Esophagus muscularis mucosa (tissue), 4 donors: Measurements from ENCODE around the gene HLX. TPM values are rescaled to one million over a fixed set of nuclear protein-coding genes. Genes with fewer than 3 reads are reported as not detected.

ENCODE experiments used
- DNase-seq: peaks from one replicate; pipeline ENCODE4 v3.0.0-alpha.2; 2017; ENCODE audit errors: extremely low spot score
- H3K27ac ChIP-seq, 4 donors: fragments of 200-600 bp; sonication (generic); replicated peaks in 1 of 4; 1 replicate in 3 of 4; 2 replicates in 1 of 4; pipeline ENCODE4 v1.5.1; 2016 to 2019; ENCODE audit warnings: mild to moderate bottlenecking in 1 of 4
- H3K27me3 ChIP-seq, 4 donors: fragments of 200-600 bp; sonication (generic); one replicate each; pipeline versions ENCODE4 v1.5.1 to v1.6.0; 2016 to 2019
- H3K36me3 ChIP-seq, 4 donors: fragments of 200-600 bp; sonication (generic); one replicate each; pipeline ENCODE4 v1.5.1; 2016 to 2019
- H3K4me1 ChIP-seq, 4 donors: fragments of 200-600 bp; sonication (generic); one replicate each; pipeline ENCODE4 v1.5.1; 2016 to 2019
- H3K4me3 ChIP-seq, 4 donors: fragments of 200-600 bp; sonication (generic); 1 replicate in 2 of 4; 2 replicates in 2 of 4; pipeline ENCODE4 v1.5.1; 2016 to 2019; ENCODE audit warnings: mild to moderate bottlenecking in 4 of 4, moderate library complexity in 1 of 4
- H3K9me3 ChIP-seq, 4 donors: fragments of 200-600 bp; sonication (generic); 1 replicate in 3 of 4; 2 replicates in 1 of 4; pipeline ENCODE4 v1.5.1; 2016 to 2019
- EP300 ChIP-seq: sonication (generic); formaldehyde crosslinking; IDR thresholded peaks from one replicate; pipeline ENCODE4 v1.6.1; 2017; ENCODE audit warnings: antibody characterized with exemption
- POLR2A ChIP-seq: fragments of 450-650 bp; IDR thresholded peaks from one replicate; pipeline ENCODE4 v1.6.1; 2017; ENCODE audit warnings: antibody characterized with exemption, moderate library complexity, mild to moderate bottlenecking, low read depth
- POLR2AphosphoS5 ChIP-seq, 2 donors: sonication (generic); formaldehyde crosslinking; IDR thresholded peaks; one replicate each; pipeline ENCODE4 v1.6.1; 2017; ENCODE audit warnings: antibody characterized with exemption in 2 of 2
- WGBS: methylation state at CpG from one replicate; pipeline ENCODE4 v1.1.5; 2018; 5-methylcytosine and 5-hydroxymethylcytosine counted together
- intact Hi-C: fragments of 100-400 bp; cut with DNase I; formaldehyde crosslinking; loops from one replicate; pipeline ENCODE4 v1.15.1; 2023
- total RNA-seq, 4 donors: library from RNA; depleted of rRNA; stranded (reverse); fragments of >200 nt; gene quantifications; one replicate each; pipeline versions ENCODE4 v1.1.0 to v1.2.1, GENCODE V29; 2016
- TF ChIP-seq, protein P1 (sequence below), 3 experiments: fragments of 200-600 bp in 2 of 3; fragments of 450-650 bp in 1 of 3; sonication (generic) in 2 of 3; IDR thresholded peaks; one replicate each; pipeline ENCODE4 v1.5.1; 2017 to 2019; ENCODE audit warnings: antibody characterized with exemption in 3 of 3, mild to moderate bottlenecking in 2 of 3, moderate library complexity in 1 of 3

Gene HLX
- total RNA-seq, 4 donors from 2014 or later, result 8.7 to 27.3 (median 16.1) TPM

DNA sequence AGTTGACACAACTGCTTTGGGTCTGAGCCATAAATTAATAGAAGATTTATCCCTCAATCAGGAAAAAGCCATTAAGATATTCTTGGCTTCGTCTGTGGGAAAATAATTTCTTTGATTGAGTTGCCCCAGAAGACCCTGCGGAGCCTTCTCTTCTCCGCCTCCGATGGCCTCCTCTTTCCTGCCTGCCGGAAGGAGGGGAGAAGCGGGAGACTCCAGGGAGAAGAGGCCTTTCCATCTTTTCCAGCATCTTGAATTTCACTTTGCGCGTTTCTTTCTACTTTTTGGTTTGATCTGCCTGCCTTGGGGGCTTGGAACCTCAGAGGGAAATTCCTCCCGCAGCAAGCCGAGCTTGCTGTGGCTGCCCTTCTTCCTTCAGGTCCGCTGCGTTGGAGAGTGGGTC lies 16.8 kb downstream of the HLX start:
- Histone ChIP-seq H3K9me3 (no peaks in the 10 kb centered on the region), H3K4me1 (peaks cover 11 to 24% (median 22%) of the 10 kb centered on the region in 4 donors), H3K36me3 (no peaks in the 10 kb centered on the region), H3K4me3 (no peak overlapping the region), H3K27ac (no peak overlapping the region), H3K27me3 (peaks cover 10 to 53% (median 39%) of the 10 kb centered on the region in 4 donors)
- 76% methylated on average over 12 of the region's 12 CpGs for WGBS
- no peak for TF ChIP-seq POLR2AphosphoS5 (IDR thresholded peaks at IDR 0.05)
- TF ChIP-seq POLR2A, result no peak
- no peak for TF ChIP-seq EP300
- TF ChIP-seq, protein P1, sequence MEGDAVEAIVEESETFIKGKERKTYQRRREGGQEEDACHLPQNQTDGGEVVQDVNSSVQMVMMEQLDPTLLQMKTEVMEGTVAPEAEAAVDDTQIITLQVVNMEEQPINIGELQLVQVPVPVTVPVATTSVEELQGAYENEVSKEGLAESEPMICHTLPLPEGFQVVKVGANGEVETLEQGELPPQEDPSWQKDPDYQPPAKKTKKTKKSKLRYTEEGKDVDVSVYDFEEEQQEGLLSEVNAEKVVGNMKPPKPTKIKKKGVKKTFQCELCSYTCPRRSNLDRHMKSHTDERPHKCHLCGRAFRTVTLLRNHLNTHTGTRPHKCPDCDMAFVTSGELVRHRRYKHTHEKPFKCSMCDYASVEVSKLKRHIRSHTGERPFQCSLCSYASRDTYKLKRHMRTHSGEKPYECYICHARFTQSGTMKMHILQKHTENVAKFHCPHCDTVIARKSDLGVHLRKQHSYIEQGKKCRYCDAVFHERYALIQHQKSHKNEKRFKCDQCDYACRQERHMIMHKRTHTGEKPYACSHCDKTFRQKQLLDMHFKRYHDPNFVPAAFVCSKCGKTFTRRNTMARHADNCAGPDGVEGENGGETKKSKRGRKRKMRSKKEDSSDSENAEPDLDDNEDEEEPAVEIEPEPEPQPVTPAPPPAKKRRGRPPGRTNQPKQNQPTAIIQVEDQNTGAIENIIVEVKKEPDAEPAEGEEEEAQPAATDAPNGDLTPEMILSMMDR (IDR thresholded peaks at IDR 0.05), result no peak
- no peak for DNase-seq
- intact Hi-C loops, result no loop called here

DNA sequence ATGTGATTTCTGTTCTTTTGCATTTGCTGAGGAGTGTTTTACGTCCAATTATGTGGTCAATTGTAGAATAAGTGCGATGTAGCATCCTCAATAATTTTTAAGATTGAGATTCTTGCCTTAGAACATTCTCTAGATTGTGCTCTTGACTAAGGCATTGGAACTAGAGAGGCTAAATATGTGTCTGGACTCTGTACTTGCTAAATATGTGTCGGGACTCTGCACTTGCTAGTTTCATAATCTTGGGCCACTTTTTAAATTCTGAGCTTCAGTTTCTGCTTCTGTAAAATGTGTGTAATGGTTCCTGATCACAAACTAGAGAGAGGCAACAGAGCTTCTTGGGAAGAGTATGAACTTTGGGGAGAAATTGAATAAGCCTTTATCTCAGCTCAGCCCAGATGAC lies 21.6 kb downstream of the HLX start:
- H3K27me3 ChIP-seq, result peaks cover 0 to 5% (median 0%) of the 10 kb centered on the region in 4 donors
- intact Hi-C loops, result loop anchor here (10.0 kb wide), 1 partner anchor 304 kb away; no protein-coding TSS in a partner anchor
- no peak overlapping the region for H3K4me3 ChIP-seq
- H3K9me3 ChIP-seq, result no peaks in the 10 kb centered on the region
- H3K4me1 ChIP-seq, result no peaks in the 10 kb centered on the region
- WGBS, result 86% methylated on average over 3 of the region's 3 CpGs
- TF ChIP-seq POLR2AphosphoS5 (IDR thresholded peaks at IDR 0.05) (no peak), POLR2A (no peak), EP300 (no peak)
- TF ChIP-seq, protein P1 (IDR thresholded peaks at IDR 0.05), result no peak
- DNase-seq, result no peak
- H3K36me3 ChIP-seq, result no peaks in the 10 kb centered on the region
- H3K27ac ChIP-seq, result no peak overlapping the region

DNA sequence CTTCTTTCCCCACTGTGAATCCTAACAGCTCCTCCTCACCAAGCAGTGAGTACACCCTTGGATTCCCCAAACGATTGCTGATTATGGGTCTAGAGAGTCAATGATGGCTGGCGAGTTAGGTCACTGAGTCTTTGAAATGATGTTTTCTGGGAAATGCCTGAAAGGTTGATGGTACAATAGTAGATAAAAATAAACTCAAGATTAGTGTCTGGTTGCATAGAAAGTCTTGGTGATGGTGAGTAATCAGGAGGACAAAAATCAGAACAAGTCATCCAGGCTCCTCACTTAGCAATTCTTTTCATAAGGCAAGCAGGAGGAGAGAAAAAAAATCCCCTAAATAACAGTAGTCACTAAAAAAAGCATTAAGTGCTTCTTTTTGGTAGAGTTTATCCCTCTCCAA lies 22.6 kb downstream of the HLX start:
- H3K9me3 ChIP-seq, result no peaks in the 10 kb centered on the region
- WGBS, result 90% methylated on average over 2 of the region's 2 CpGs
- H3K27me3 ChIP-seq, result no peaks in the 10 kb centered on the region
- DNase-seq, result no peak
- H3K4me1 ChIP-seq, result no peaks in the 10 kb centered on the region
- intact Hi-C loops, result loop anchor here (10.0 kb wide), 1 partner anchor 303 kb away; no protein-coding TSS in a partner anchor
- no peaks in the 10 kb centered on the region for H3K36me3 ChIP-seq
- TF ChIP-seq, protein P1 (IDR thresholded peaks at IDR 0.05), result no peak
- no peak for TF ChIP-seq POLR2AphosphoS5 (IDR thresholded peaks at IDR 0.05)
- no peak for TF ChIP-seq POLR2A
- no peak for TF ChIP-seq EP300
- H3K4me3 ChIP-seq, result no peak overlapping the region
- H3K27ac ChIP-seq, result no peak overlapping the region

DNA sequence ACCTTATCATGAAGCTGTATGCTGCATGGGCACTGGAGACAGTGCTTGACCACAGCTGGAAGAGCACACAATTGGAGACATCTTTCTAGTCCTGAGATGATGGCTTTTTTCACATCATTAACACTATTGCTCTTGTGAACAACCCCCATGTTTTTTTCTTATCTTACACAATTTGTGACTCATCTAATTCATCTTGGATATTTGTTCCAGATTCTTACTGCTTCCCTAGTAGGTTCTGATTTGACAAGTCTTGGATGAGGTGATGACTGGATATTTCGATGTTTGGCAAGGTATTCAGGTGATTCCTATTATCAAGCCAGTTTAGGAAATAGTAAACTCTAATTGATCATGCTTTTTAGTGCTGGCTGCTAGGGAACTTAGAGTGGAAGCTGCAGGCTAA lies 23.7 kb downstream of the HLX start:
- WGBS, result 80% methylated on average over 1 of the region's 1 CpG
- H3K9me3 ChIP-seq, result no peaks in the 10 kb centered on the region
- no peaks in the 10 kb centered on the region for H3K27me3 ChIP-seq
- H3K4me3 ChIP-seq, result no peak overlapping the region
- H3K36me3 ChIP-seq, result no peaks in the 10 kb centered on the region
- intact Hi-C loops, result loop anchor here (10.0 kb wide), 1 partner anchor 302 kb away; no protein-coding TSS in a partner anchor
- no peaks in the 10 kb centered on the region for H3K4me1 ChIP-seq
- H3K27ac ChIP-seq, result no peak overlapping the region
- TF ChIP-seq EP300, result no peak
- TF ChIP-seq POLR2AphosphoS5 (IDR thresholded peaks at IDR 0.05), result no peak
- DNase-seq, result no peak

DNA sequence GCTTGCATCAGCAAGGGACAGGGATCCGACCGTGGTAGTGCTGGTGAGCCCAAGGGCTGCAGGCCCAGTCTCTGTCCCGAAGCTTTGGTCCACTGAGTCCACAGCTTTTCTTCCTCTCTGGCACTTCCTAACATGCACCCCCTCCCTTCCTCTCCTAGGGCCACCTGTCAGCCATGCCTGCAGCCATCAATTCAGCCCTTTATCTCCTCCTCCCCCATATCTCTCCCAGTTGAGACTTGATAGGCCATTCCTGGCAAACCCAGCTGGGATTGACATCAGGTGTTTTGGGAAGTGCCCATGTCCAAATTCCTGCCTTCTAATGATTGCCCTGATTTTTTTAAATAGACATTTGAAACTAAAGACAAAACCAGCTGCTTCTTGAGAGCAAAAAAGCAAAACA lies 25.6 kb downstream of the HLX start:
- intact Hi-C loops, result loop anchor here (10.0 kb wide), 1 partner anchor 300 kb away; no protein-coding TSS in a partner anchor
- no peaks in the 10 kb centered on the region for H3K4me1 ChIP-seq
- no peak overlapping the region for H3K4me3 ChIP-seq
- TF ChIP-seq EP300 (no peak), POLR2AphosphoS5 (IDR thresholded peaks at IDR 0.05) (no peak), POLR2A (no peak)
- TF ChIP-seq, protein P1 (IDR thresholded peaks at IDR 0.05), result no peak
- WGBS, result 97% methylated on average over 3 of the region's 3 CpGs
- no peaks in the 10 kb centered on the region for H3K9me3 ChIP-seq
- no peak overlapping the region for H3K27ac ChIP-seq
- H3K36me3 ChIP-seq, result no peaks in the 10 kb centered on the region
- no peak for DNase-seq
- H3K27me3 ChIP-seq, result no peaks in the 10 kb centered on the region
